RCC 7860 (cell line): ENCODE measurements around the gene FBXO8.
"Not testable (repeated sequence)": the region's sequence is repeated elsewhere in the genome, so short reads cannot be mapped to it uniquely, and the experiment has no call there.

Source experiments
- DNase-seq: peaks from one replicate; pipeline ENCODE4 v3.0.0-alpha.2; 2015; ENCODE audit warnings: low spot score
- FAIRE-seq: peaks from 2 replicates; lab custom pipeline; 2012; peaks lifted over from hg19 to GRCh38; lab: Jason Lieb, UNC

Gene FBXO8

GRCh38 chr4:174286870-174287269 lies 3.4 kb upstream of the FBXO8 start:
- no peak for DNase-seq
- no peak for FAIRE-seq

DNA sequence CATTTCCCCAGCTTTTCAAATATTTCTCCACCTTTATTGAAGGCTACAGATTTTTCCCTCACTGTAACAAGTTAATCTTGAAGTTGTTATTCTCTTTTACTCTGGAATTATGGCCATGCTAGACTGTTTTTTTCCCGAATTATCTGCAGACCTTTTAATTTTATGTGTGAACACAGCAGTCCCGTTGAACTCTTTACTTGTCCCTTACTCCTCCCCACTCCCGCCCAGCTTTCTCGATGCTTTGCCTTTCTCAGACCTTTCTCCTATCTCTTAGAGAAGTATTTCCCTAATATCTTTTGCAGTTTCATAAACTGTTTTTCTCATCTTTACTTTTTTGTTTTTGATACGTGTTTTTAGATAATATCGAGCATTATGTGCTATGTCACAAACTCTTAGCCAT lies 1.0 kb upstream of the FBXO8 start:
- no peak for FAIRE-seq

DNA sequence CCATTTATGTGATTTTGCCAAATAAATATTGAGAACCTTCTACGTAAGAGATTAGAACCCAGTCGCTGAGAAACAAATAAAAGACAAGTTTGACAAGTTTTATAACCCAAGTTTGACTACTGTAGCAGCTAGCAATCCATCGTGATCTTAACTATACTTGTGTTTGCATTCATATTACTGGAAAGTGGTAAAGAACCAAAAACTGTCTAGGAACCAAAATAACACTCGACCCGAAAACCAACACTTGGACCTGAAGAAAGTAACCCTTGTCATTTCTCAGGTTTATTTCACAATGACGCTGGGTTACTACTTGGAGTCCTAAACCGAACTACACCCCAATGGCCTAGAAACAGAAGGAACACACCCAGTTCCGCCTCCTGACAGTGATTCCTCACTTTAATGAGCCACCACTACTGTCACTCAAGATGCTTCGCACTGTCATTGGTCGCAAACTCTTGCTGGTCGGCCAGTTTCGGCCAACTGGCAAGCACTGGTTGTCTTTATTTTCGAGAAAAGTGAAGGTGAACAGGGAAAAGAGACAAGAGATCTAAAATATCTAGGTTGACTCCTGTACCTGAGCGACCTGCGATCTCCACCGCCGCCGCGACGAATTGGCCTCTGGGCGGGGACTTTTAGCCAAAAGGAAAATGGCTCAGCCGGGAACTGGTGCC lies 496 bp downstream of the FBXO8 start:
- peak; percentile 71 for DNase-seq
- peak; percentile 84 for FAIRE-seq

More for the DNA sequence above, 1.0 kb upstream of the FBXO8 start:
- DNase-seq = no peak

DNA sequence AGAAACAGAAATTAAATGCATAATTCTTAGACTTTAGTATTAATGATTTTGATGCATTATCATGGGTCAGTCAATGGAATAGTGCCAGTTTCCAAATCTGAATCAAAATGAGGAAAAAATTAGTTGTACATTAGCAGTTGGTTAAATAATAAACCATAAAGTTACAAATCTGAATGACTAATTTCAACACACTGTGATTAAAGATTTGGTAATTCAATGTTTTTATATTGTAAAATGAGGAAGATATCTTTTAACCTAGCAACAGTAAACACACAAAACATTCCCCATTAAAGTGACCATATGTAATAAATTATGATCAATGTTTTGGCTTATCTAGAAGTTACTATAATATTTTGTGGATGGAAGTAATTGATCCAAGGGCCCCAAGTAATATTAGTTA lies 1.6 kb downstream of the FBXO8 start:
- DNase-seq (no peak), FAIRE-seq (no peak)

- FAIRE-seq (no peak), DNase-seq (no peak)
Observed at GRCh38 chr4:174281182-174281737, 2.2 kb downstream of the FBXO8 start.

- DNase-seq (no peak), FAIRE-seq (no peak)
Observed at GRCh38 chr4:174279433-174280155, 3.9 kb downstream of the FBXO8 start.

- DNase-seq (no peak), FAIRE-seq (no peak)
Observed at GRCh38 chr4:174278467-174278866, 5.0 kb downstream of the FBXO8 start.

DNA sequence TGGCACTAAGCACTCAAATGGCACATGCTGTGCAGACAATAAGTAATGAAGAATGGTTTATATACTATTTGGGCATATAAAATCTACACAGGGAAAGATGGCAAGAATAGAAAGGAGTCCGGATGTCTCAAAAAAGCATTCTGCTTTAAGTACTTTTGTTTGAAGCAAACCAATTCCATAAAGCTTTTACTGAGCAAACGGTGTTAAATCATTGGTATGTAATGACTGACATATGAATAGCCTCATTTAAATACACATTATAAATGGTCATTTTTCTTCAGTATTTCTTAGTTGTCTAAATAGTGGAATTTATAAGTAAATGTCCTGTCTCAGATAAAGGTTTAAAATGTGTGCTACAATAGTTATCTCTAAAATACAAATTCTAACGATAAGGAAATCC lies 6.0 kb downstream of the FBXO8 start:
- DNase-seq (no peak), FAIRE-seq (no peak)

DNA sequence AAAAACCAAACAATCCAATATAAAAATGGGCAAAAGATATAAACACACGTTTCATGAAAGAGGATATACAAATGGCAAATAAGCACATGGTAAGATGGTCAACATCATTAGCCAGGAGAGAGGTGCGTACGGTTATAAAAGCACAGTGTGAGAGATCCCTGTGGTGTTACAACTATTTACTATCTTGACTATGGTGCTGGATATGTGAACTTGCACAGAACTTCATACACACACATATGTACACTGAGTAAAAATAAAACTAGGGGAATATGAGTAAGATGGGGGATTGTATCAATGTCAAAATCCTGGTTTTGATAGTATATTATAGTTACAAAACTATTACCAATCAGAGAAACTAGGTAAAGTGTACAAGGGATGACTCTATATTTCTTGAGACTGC lies 8.4 kb downstream of the FBXO8 start:
- no peak for FAIRE-seq

DNA sequence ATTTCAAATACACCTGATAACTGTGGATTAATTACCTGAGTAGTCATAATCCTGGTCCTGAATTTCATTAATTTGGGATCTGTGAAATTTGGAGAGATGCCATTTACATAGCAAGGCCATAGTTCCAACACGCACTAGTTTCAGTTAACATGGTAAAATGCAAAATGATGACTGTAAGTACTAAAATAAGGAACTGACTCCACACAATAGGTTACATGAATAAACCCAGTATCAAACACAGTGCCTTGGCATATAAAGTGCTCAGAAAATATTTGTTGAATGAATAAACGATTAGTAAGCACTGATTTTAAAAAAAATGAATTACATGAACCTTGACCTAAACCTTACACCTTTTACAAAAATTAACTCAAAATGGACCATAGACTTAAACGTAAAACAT lies 9.0 kb downstream of the FBXO8 start:
- DNase-seq (no peak), FAIRE-seq (no peak)

More for the DNA sequence above, 8.4 kb downstream of the FBXO8 start:
- DNase-seq = no peak

GRCh38 chr4:174273930-174274329 lies 9.5 kb downstream of the FBXO8 start:
- FAIRE-seq (no peak), DNase-seq (no peak)

- no peak for FAIRE-seq
- no peak for DNase-seq
Observed at GRCh38 chr4:174266416-174266815, 17.1 kb downstream of the FBXO8 start.

DNA sequence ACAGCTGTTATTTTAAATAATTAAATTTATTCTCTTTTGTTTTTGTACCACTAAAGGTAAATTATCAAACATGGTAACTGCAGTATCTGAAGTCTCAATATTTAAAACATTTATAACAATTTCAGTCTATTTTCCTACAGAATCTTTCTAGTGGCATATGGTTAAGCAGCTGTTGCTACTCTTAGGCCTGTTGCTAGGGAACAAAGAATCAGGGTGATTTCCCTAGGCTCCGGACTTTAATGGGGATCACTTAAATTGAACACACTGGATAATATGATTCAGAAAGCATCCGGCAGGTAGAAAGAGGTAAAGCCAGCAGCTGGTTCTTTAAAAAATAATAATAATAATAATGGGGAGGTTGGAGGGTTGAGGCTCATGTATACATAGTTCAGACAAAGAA lies 17.6 kb downstream of the FBXO8 start:
- FAIRE-seq = no peak

GRCh38 chr4:174263445-174263736 lies 20.1 kb downstream of the FBXO8 start:
- FAIRE-seq = no peak
- DNase-seq = no peak

More for the DNA sequence above, 17.6 kb downstream of the FBXO8 start:
- DNase-seq = no peak

GRCh38 chr4:174262624-174263444 lies 20.6 kb downstream of the FBXO8 start:
- DNase-seq = no peak
- FAIRE-seq = no peak

- FAIRE-seq = peak; percentile 43
- DNase-seq = not testable (repeated sequence)
Observed at GRCh38 chr4:174261432-174261831, 22.0 kb downstream of the FBXO8 start.

GRCh38 chr4:174260099-174260498 lies 23.4 kb downstream of the FBXO8 start:
- DNase-seq (peak; percentile 19), FAIRE-seq (peak; percentile 79)

DNA sequence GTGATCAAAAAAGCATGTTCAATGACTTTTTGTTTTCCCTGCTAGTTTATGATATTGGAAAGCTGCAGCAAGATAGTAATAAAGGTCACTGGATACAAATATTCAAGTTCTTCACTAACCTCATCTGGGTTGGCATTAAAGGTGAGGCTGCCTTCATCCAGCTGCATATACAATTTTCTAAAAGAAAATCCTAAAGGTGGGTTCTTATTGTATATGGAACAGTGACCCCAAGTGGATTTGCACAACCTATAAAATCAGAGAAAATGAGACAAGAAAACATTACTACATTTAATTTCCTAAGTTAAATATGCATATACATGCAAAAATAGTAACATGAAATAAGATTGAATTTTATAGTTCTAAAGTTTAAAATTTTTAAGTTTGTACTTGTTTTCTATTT lies 23.9 kb downstream of the FBXO8 start:
- FAIRE-seq (no peak), DNase-seq (no peak)

GRCh38 chr4:174256277-174256713 lies 27.2 kb downstream of the FBXO8 start:
- FAIRE-seq = no peak

DNA sequence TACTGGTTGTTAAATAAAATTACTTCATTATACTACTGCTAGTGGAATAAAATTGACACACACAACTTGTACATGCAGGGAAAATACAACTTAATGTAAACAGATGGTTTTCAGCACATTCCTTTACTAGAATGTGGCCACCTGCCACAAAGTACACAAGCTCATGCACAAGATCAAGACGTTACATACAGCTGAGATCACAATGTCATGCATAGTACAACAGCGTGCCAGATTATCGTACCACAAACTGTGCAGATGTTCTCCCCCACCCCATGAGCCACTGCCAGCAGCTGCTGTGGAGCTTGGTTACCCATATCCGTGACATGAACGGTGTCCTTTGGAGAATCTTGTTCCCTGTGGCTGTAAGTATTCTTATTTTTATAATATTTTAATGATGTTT lies 27.7 kb downstream of the FBXO8 start:
- DNase-seq (no peak), FAIRE-seq (no peak)

More at GRCh38 chr4:174256277-174256713, 27.2 kb downstream of the FBXO8 start:
- DNase-seq = no peak

DNA sequence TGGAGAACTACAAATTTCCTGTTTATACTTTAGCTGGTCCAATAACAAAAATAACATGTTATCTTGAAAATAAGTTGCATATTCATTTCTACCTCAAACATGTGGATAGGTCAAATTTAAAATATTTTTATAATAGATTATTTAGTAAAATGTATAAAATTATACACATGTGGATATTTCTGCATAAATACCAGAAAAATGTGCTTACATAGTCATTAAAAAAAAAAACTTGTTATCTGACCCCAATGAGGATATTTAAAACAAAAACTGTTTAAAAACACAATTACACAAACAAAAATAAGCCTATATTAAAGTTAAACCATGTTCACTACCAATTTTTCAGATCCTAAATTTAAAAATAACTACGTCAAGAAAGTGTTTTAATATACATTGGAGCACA lies 28.1 kb downstream of the FBXO8 start:
- DNase-seq (no peak), FAIRE-seq (no peak)
